GM08714 (cell line): ENCODE measurements around the gene JMY.

ENCODE experiments used
- H3K4me3 ChIP-seq: fragments of 200-500 bp; sonication (Bioruptor generic); 2 replicates; pipeline ENCODE4 v1.5.1; 2014; ENCODE audit warnings: mild to moderate bottlenecking, low read length, inconsistent platforms
- ZNF274 ChIP-seq: IDR thresholded peaks from 2 replicates; pipeline ENCODE4 v1.6.1; 2012; ENCODE audit warnings: mild to moderate bottlenecking, low read depth, low read length

The JMY gene

DNA sequence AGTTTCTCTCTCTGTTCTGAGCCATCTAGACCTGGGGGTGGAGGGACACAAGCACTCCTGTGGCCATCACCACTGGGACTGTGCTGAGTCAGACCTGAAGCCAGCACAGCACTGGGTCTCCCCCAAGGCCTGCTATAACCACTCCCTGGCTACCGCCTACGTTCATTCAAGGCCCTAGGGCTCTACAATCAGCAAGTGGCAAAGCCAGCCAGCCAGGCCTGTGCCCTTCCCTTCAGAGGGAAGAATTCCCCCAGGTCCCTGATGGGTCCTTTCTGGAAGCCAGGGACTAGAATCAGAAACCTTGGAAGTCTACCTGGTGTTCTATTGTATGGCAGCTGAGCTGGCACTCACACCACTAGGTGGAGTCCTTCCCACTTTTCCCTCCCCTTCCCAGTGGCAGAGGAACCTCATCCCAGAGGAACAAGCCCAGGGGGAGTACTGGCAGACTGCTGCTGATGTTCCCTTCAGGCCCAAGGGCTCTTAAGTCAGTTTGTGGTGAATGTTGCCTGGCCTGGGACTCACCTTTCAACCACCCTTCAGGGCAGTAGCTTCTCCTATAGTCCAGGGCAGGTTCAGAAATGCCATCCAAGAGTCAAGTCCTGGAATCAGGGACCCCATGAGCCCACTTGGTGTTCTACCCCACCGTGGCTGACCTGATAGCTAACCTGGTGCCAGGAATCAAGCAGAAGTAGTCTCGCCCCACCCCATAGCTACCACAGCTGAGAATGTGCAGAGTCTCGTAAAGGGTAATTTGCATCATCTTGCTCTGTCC, 20.0 kb downstream of the JMY start:
- TF ChIP-seq ZNF274, result no peak
- H3K4me3 ChIP-seq, result no peak overlapping the region

DNA sequence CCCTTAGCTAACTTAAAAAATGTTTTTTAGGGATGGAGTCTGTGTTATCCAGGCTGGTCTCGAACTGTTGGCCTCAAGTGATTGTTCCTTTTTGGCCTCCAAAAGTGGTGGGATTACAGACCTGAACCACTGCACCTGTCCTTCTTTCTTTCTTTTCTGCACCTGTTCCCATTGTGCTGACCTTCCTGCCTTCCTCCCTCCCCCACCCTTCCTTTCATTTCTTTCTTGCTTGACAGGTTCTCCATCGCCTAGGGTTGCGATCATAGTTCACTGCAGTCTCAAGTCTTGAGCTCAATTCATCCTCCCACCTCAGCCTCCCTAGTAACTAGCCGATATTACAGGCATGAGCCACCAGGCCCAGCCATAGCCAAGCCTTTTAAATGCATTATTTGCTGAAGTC, 20.6 kb downstream of the JMY start:
- no peak for TF ChIP-seq ZNF274
- H3K4me3 ChIP-seq, result no peak overlapping the region

DNA sequence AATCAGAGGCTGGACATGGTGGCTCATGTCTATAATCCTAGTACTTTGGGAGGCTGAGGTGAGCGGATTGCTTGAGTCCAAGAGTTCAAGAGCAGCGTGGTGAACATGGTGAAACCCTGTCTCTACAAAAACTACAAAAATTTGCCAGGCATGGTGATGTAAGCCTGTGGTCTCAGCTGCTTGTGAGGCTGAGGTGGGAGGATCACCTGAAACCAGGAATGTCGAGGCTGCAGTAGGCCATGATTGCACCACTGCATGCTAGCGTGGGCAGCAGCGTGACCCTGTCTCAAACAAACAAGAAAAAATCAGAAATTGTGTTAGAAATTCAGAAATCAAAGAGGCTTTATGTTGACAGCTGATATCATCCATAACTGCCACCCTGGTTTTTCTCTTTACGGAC, 21.4 kb downstream of the JMY start:
- H3K4me3 ChIP-seq, result no peak overlapping the region
- no peak for TF ChIP-seq ZNF274

DNA sequence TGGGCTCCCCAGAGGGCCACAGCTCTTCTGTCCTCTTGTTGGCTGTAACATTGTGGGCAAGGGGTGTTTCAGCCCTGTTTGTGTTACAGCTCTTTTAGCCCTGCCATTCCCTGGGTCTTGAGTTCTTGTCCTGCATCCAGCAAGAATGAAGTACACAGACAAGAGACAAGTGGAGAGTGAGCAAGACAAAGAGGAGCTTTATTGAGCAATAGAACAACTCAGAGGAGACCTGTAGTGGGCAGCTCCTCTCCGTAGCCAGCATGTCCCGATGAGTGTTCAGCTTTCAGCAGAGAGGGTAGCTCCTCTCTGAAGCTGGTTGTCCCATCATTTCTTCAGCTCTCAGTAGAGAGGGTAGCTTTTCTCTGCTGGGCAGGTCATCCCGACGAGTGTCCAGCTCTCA, 22.9 kb downstream of the JMY start:
- H3K4me3 ChIP-seq, result no peak overlapping the region
- TF ChIP-seq ZNF274, result no peak

DNA sequence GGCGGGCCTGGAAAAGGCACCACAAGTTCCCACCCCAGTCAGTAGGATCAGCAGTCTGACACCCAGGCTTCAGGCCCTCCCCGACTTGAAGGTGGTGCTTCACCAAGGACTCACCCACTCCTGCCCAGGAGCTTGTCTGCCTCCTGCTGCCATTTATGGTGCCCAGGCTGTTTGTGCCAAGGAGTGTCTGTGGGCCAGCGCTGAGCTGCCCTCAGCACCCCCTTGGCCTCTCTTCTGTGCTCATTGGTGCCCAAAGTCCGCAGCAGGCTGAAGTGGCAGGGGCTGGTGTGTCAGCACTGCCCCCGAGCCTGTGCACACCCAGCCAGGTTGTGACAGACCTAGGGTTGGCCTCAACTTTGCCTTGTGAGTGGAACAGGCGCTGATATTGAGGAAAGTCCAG, 23.5 kb downstream of the JMY start:
- H3K4me3 ChIP-seq, result no peak overlapping the region
- TF ChIP-seq ZNF274, result no peak

DNA sequence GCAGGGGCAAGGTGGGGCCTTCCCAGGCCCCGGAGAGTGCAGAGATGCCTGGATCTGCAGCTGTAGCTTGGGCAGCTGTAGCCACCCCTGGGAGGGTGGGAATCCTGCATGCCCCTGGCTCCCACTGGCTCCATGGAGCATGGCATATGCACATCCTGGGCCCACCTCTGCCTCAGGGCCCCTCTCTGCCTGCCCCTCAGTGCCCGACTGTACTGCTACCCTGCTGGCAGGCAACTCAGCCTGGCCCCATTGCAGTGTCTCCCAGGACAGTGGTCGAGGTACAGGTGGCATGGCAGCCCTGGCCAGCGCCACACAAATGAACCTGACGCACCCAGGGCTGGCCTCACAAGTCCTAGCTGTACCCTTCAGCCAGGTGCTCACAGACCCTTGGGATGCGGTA, 23.9 kb downstream of the JMY start:
- no peak for TF ChIP-seq ZNF274

DNA sequence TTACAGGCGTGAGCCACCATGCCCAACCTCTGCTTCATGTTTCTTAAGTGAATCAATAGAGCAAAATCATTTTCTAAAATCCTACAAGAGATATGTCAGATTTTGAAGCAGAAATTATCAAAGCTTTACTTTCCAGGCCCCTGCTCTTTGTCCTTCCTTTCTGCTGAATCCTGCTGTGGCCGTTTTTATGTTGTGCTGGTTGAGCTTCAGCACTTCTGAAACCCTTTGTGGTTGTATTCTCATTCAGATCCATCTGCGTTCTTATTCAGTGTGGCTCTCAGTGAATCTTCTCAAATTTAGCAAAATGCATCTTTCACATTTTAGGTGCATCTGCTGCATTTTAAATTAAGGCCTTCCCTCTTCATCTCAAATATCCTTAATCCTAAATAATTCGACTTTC, 26.0 kb downstream of the JMY start:
- no peak overlapping the region for H3K4me3 ChIP-seq
- no peak for TF ChIP-seq ZNF274

More for the DNA sequence above, 23.9 kb downstream of the JMY start:
- H3K4me3 ChIP-seq, result no peak overlapping the region

DNA sequence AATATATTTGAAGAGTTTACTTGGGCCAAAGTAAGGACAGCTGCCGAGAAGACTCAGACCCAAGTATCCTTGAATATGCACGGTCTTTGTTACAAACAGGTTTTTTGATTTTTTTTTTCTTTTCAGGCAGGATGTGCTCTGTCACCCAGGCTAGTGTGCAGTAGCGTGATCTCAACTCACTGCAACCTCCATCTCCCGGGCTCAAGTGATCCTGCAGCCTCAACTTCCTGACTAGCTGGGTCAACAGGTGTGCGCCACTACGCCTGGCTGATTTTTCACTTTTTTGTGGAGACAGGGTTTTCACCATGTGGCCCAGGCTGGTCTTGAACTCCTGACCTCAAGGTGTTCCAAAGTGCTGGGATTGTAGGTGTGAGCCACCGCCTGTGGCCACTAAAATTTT, 27.4 kb downstream of the JMY start:
- TF ChIP-seq ZNF274, result no peak
- no peak overlapping the region for H3K4me3 ChIP-seq

DNA sequence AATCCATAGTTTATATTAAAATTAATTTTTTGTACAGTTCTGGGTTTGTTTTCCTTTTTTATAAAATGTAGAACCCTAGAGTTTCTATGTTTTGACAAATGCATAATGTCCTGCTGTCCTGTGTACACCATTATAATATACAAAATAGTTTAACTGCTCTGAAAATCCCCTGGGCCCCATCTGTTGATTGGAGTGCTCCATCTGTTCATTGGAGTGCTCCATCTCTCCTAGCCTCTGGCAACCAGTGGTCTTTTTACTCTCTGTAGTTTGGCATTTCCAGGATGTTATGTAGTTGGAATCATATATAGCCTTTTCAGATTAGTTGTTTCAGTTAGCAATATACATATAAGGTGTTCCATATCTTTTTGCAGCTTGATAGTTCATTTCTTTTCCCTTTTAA, 31.2 kb downstream of the JMY start:
- no peak overlapping the region for H3K4me3 ChIP-seq
- TF ChIP-seq ZNF274, result no peak

DNA sequence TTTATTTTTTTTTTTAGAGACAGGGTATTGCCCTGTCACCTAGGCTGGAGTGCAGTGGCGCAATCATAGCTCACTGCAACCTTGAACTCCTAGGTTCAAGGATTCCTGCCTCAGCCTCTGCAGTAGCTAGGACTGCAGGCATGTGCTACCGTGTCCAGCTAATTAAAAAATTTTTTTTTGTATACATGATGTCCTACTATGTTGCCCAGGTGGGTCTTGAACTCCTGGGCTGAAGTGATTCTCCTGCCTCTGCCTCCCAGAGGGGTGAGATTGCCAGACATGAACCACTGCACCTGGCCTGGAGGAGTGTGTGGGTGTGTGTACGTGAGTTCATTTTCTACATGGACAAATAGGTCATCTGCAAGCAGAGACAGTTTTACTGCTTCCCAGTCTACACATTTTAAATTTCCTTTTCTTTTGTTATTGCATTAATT, 33.8 kb downstream of the JMY start:
- H3K4me3 ChIP-seq, result no peak overlapping the region
- no peak for TF ChIP-seq ZNF274

DNA sequence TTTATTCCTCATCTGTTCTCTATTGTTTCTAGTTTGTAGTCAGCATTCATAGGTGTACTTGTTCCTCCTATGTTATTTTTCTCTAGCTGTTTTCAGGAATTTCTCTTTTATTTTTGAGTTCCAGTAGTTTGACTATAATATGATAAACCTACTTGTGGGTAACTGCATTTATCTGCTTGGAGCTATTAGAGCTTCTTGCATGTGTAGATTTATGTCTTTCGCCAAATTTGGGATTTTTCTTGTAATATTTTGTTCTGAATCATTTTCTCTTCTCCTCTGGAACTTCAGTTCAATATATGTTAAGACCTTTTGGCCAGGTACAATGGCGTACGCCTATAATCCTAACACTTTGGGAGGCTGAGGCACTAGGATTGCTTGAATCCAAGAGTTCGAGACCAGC, 37.4 kb downstream of the JMY start:
- no peak for TF ChIP-seq ZNF274
- H3K4me3 ChIP-seq, result no peak overlapping the region

DNA sequence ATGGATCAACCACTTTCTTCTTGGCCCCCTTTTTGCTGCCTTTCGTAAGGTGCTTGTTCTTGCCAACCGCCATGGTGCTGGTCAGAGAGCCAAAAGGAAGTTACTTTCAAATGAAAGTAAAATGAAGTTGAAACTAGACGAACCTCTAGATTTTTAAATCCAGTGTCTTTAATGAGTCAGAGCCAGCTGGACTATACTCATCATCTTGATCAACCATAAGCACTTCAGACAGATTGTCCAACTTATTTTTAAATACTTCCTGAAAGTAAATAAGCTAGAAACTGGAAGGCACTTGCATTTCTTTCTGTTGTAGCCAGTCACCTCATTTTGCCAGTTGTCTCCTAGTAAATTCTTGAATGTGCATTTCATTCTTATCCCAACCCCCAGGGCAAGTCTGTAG, 48.9 kb downstream of the JMY start:
- H3K4me3 ChIP-seq, result no peak overlapping the region
- TF ChIP-seq ZNF274, result no peak

DNA sequence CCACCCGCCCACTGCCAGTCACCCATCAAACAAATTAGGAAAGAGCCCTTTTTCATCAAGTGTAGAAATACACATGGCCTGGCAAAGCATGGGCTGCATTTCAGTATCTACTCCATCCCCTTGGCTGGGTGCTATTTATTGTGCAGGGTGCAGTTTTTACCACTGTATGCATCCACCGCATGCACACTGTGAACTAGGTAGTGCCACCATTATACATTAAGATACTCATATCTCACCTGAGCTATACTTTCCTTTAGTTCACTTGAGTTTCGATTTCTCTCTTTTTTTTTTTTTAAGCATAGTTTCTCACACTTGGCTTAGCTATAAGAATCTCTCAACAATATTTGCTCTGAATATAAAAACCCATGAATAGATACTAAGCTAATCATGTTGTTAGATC, 49.4 kb downstream of the JMY start:
- H3K4me3 ChIP-seq, result no peak overlapping the region
- TF ChIP-seq ZNF274, result no peak

DNA sequence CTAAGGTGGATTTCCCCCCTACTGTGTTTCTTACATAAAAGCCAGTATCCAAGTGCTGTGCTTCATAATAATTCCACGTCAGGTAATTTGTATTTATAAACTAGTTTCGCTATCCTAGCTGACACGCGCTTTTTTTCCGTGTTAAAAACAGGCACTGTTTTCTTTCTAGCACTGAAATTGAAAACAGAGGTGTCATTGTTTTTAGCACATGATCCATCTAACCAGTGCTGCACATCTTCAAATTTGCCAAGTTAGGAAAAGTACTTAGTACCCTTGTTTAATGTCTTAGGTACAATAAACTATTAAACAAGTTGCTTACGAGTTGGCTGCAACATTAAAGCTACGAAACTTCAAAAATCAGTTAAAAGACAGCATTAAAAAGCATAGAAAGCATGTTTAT, 49.9 kb downstream of the JMY start:
- TF ChIP-seq ZNF274, result no peak
- H3K4me3 ChIP-seq, result no peak overlapping the region

DNA sequence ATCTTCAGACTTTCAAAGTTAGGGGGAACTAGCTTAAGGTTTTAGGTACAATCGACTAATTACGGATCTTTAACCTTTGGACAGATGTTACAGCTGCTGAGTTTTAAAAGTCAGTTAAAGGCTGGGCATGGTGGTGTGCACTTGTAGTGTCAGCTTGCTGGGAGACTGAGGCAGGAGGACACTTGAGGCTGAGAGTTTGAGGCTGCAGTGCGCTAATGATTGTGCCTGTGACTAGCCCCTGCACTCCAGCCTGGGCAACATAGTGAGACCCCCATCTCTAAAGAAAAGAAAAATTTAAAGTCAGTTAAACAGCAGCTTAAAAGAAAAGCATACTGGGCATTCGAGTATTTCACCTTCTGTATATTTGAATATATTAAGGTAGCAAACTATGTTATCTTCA, 51.4 kb downstream of the JMY start:
- H3K4me3 ChIP-seq, result no peak overlapping the region
- TF ChIP-seq ZNF274, result no peak

DNA sequence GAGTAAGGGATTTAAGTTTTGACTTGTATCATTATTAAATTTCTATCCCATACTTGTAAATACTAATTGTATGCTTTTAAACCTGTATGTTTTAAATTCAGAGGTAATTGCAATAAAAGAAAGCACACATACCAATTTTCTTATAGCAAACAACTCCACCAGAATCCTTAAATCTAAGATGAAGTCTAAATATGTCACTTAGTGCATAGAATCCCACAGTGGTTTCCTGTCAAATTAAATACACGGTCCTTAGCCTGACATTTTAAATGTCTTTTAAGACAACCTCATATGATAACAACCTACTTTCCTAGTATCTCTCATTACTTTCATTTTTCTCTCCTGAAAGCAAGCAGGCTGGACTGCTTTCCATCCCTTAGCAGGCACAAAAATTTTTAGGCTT, 52.0 kb downstream of the JMY start:
- H3K4me3 ChIP-seq, result no peak overlapping the region
- TF ChIP-seq ZNF274, result no peak

DNA sequence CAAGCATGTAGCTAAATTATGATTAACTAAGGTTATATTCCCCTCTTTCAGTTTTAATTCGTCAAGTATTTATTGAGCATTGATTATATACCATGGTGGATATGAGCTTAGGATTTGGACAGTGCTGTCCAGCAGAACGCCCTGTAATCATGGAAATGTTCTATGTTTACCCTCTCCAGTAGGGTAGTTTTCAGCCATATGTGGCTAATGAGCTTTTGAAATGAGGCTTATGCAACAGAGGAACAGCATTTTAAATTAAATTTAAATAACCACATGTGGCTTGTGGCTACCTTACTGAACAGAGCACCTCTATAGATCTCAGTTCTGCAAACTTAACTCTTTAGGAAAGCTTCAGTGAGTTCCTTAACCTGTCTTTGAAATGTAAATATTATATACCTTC, 59.1 kb downstream of the JMY start:
- no peak for TF ChIP-seq ZNF274
- no peak overlapping the region for H3K4me3 ChIP-seq
